HepG2 (cell line): ENCODE results near the gene GRIK4. TPM values are rescaled to one million over a fixed set of nuclear protein-coding genes. Genes with fewer than 3 reads are reported as not detected.

ENCODE experiments used
- ATAC-seq: fragments of 200-7000 bp; cut with Tn5 transposase; 3 replicates; pipeline ENCODE4 v1.9.1; 2020; ENCODE audit warnings: mild to moderate bottlenecking, moderate library complexity
- BruUV-seq: library from RNA; stranded (reverse); fragments of 400-500 nt; replicated peaks from 2 replicates; lab custom pipeline; 2021; lab: Mats Ljungman, UMichigan
- CTCF ChIA-PET: fragments of 300-600 bp; formaldehyde crosslinking; extraction: SDS; loops from one replicate; lab custom pipeline; 2021; ENCODE audit warnings: low total read pairs, inconsistent platforms, low intra/inter-chr PET ratio; lab: Yijun Ruan, JAX
- POLR2A ChIA-PET: fragments of 350-600 bp; sonication (Branson Sonifier 250); formaldehyde crosslinking; loops from one replicate; lab custom pipeline; 2020; ENCODE audit warnings: antibody characterized with exemption, inconsistent platforms; lab: Yijun Ruan, JAX
- DNase-seq: peaks from one replicate; pipeline ENCODE4 v3.0.0-alpha.2; 2015; ENCODE audit warnings: low spot score
- FAIRE-seq: peaks from 3 replicates; lab custom pipeline; 2011; peaks lifted over from hg19 to GRCh38; lab: Jason Lieb, UNC
- H2AFZ ChIP-seq: one replicate; pipeline ENCODE4 v1.6.1; 2011; ENCODE audit warnings: low read length, inconsistent platforms
- H3K27ac ChIP-seq: fragments of 300-600 bp; 3 replicates; pipeline ENCODE4 v1.8.0; 2011; ENCODE audit warnings: mixed run types, mild to moderate bottlenecking, mixed read lengths, low read length, inconsistent platforms; ENCODE audit not compliant: insufficient read depth; ENCODE audit errors: extremely low read length
- H3K27me3 ChIP-seq, 2 experiments: fragments of 200-600 bp in 1 of 2; 2 replicates in 1 of 2; 3 replicates in 1 of 2; pipeline versions ENCODE4 v1.6.0 to v1.8.0; 2011; ENCODE audit warnings: low read length in 2 of 2, mild to moderate bottlenecking in 2 of 2, moderate library complexity in 2 of 2, inconsistent platforms in 1 of 2; ENCODE audit not compliant: insufficient read depth in 2 of 2, control insufficient read depth in 1 of 2
- H3K36me3 ChIP-seq, 2 experiments: fragments of 200-600 bp in 1 of 2; replicated peaks in 1 of 2; 2 replicates in 1 of 2; 3 replicates in 1 of 2; pipeline versions ENCODE4 v1.5.1 to v1.8.0; 2011; ENCODE audit warnings: low read length in 2 of 2, inconsistent platforms in 1 of 2; ENCODE audit not compliant: insufficient read depth in 2 of 2, control insufficient read depth in 1 of 2
- H3K4me1 ChIP-seq: 2 replicates; pipeline ENCODE4 v1.5.1; 2012; ENCODE audit warnings: low read length, inconsistent platforms; ENCODE audit not compliant: insufficient read depth
- H3K4me2 ChIP-seq: 2 replicates; pipeline ENCODE4 v1.6.0; 2011; ENCODE audit warnings: low read depth, low read length, inconsistent platforms
- H3K4me3 ChIP-seq, 3 experiments: fragments of 200-600 bp in 1 of 3; sonication (generic), shearing (Covaris generic) in 1 of 3; replicated peaks in 1 of 3; 2 replicates each; pipeline ENCODE4 v1.5.1; 2011 to 2016; ENCODE audit warnings: low read length in 3 of 3, inconsistent platforms in 2 of 3, low read depth in 2 of 3, mild to moderate bottlenecking in 2 of 3, control low read depth in 1 of 3, mixed read lengths in 1 of 3; ENCODE audit not compliant: insufficient read depth in 1 of 3
- H3K79me2 ChIP-seq: one replicate; pipeline ENCODE4 v1.6.1; 2011; ENCODE audit warnings: low read length, inconsistent platforms; ENCODE audit not compliant: insufficient read depth
- H3K9ac ChIP-seq: 2 replicates; pipeline ENCODE4 v1.6.0; 2011; ENCODE audit warnings: mild to moderate bottlenecking, low read depth, low read length, inconsistent platforms; ENCODE audit not compliant: insufficient read depth
- H3K9me3 ChIP-seq: 2 replicates; pipeline ENCODE4 v1.5.1; 2012; ENCODE audit warnings: mild to moderate bottlenecking, low read length
- H4K20me1 ChIP-seq: 2 replicates; pipeline ENCODE4 v1.6.0; 2011; ENCODE audit warnings: inconsistent platforms, mild to moderate bottlenecking, low read length, moderate library complexity; ENCODE audit not compliant: insufficient read depth
- EHMT2 ChIP-seq: fragments of 200-600 bp; sonication (generic); IDR thresholded peaks from 2 replicates; pipeline ENCODE4 v1.7.0; 2017; ENCODE audit warnings: antibody characterized with exemption, low read depth, low read length, borderline replicate concordance
- JUNB ChIP-seq: sonication (generic); formaldehyde crosslinking; IDR thresholded peaks from 2 replicates; pipeline ENCODE4 v1.8.0; 2022; ENCODE audit warnings: missing genetic modification reagents, mild to moderate bottlenecking, borderline replicate concordance
- KDM5A ChIP-seq: fragments of 200-600 bp; sonication (generic); IDR thresholded peaks from 2 replicates; pipeline ENCODE4 v1.7.0; 2018; ENCODE audit warnings: antibody characterized with exemption, mild to moderate bottlenecking, low read length, borderline replicate concordance
- KLF6 ChIP-seq: IDR thresholded peaks from 2 replicates; pipeline ENCODE4 v1.8.0; 2016; ENCODE audit warnings: missing biosample characterization, missing genetic modification reagents
- MBD4 ChIP-seq: IDR thresholded peaks from 2 replicates; pipeline ENCODE4 v1.6.1; 2012; ENCODE audit warnings: low read length, inconsistent platforms, borderline replicate concordance
- MIER3 ChIP-seq: IDR thresholded peaks from 2 replicates; pipeline ENCODE4 v1.6.1; 2016; ENCODE audit warnings: missing compliant biosample characterization, borderline replicate concordance
- SMC3 ChIP-seq: IDR thresholded peaks from 2 replicates; pipeline ENCODE4 v1.6.1; 2011; ENCODE audit warnings: low read length, improper control_type of control experiment
- SRSF9 ChIP-seq: fragments of 200-400 bp; formaldehyde crosslinking; IDR thresholded peaks from 2 replicates; pipeline ENCODE4 v1.6.1; 2018; ENCODE audit warnings: borderline replicate concordance, mild to moderate bottlenecking, low read depth, low read length; ENCODE audit not compliant: insufficient read depth, poor library complexity, severe bottlenecking
- STAG1 ChIP-seq: sonication (generic); formaldehyde crosslinking; IDR thresholded peaks from 2 replicates; pipeline ENCODE4 v1.4.0; 2020; ENCODE audit warnings: missing genetic modification reagents
- ZNF33B ChIP-seq: sonication (generic); formaldehyde crosslinking; IDR thresholded peaks from 2 replicates; pipeline ENCODE4 v1.5.1; 2020; ENCODE audit warnings: mild to moderate bottlenecking, missing genetic modification reagents
- ZNF619 ChIP-seq: sonication (generic); formaldehyde crosslinking; IDR thresholded peaks from 2 replicates; pipeline ENCODE4 v1.4.0; 2020; ENCODE audit warnings: mild to moderate bottlenecking, missing genetic modification reagents
- WGBS: methylation state at CpG from one replicate; pipeline ENCODE4 v1.1.6; 2017; ENCODE audit warnings: low lambda C conversion rate; 5-methylcytosine and 5-hydroxymethylcytosine counted together
- in situ Hi-C: cut with HindIII; loops from 2 replicates; pipeline ENCODE4 v1.10.0; 2017; ENCODE audit warnings: low pct_unique_long_range_greater_than_20kb; ENCODE audit not compliant: extremely low pct_ligation_motif_present
- intact Hi-C: fragments of 100-400 bp; cut with micrococcal nuclease; formaldehyde crosslinking; loops from one replicate; pipeline ENCODE4 v1.10.0; 2022; ENCODE audit not compliant: unreplicated experiment
- polyA plus RNA-seq, 8 experiments: library from polyadenylated mRNA; depleted of rRNA in 3 of 8; stranded (reverse) in 7 of 8; unstranded in 1 of 8; fragments of >200 nt; fragmentation: Illumina TruSeq in 4 of 8; extraction: Trizol in 4 of 8; gene quantifications; 2 replicates each; pipeline versions ENCODE4 v1.2.1 to v1.2.3, GENCODE V29; 2011 to 2016; ENCODE audit warnings: low read depth in 4 of 8, missing spikeins in 1 of 8, mixed read lengths in 1 of 8; ENCODE audit not compliant: insufficient read depth in 1 of 8
- total RNA-seq, 5 experiments: library from RNA; depleted of rRNA; stranded (reverse); fragments of >200 nt; fragmentation: Illumina TruSeq; extraction: Trizol; gene quantifications; 2 replicates each; pipeline ENCODE4 v1.2.3, GENCODE V29; 2016; ENCODE audit warnings: low read depth in 1 of 5

GRIK4 gene
- total and polyA plus RNA-seq, 2 of the 13 experiments (the other 11 are each of a cell fraction or from before 2014, with no cell fraction given), result 0.04 to 0.07 TPM

- Histone ChIP-seq H3K36me3 (no peaks in the 10 kb centered on the region), H3K4me2 (no peak overlapping the region), H4K20me1 (no peaks in the 10 kb centered on the region)
- in situ Hi-C loops, result no loop called here
- POLR2A ChIA-PET, result no interaction called here
- TF ChIP-seq ZNF619 (no peak), STAG1 (CRISPR knock-in tag) (peak; percentile 12; the same call in 1 of the 2 replicates), SMC3 (0 out of 2 replicates have a peak, but pooled peaks have one; percentile 3)
- TF ChIP-seq, all 625 proteins: peak for 2
- no peak overlapping the region for H3K27ac ChIP-seq
- intact Hi-C loops, result no loop called here
- no peak overlapping the region for H3K9ac ChIP-seq
- 30% methylated on average over 3 of the region's 3 CpGs for WGBS
- H3K27me3 ChIP-seq, result peaks cover 1 to 8% of the 10 kb centered on the region in 2 experiments; a peak in 1 of 5 replicates
- H3K79me2 ChIP-seq, result no peaks in the 10 kb centered on the region
- no peaks in the 10 kb centered on the region for H3K4me1 ChIP-seq
- FAIRE-seq (no peak), ATAC-seq (peak; percentile 89), DNase-seq (no peak)
- no peaks in the 10 kb centered on the region for H3K9me3 ChIP-seq
- no peak overlapping the region for H3K4me3 ChIP-seq
- CTCF ChIA-PET, result interaction anchor here (1.2 kb wide), 1 partner anchor 53 kb away, joined by 3 read pairs; no protein-coding TSS in a partner anchor
- no TSS peak for BruUV-seq
- H2AFZ ChIP-seq, result no peak overlapping the region
These were observed 121.0 kb downstream of the GRIK4 start for GRCh38 chr11:120632579-120632978.

- intact Hi-C loops, result no loop called here
- FAIRE-seq (no peak), DNase-seq (no peak), ATAC-seq (no peak)
- Histone ChIP-seq H3K4me1 (no peaks in the 10 kb centered on the region), H3K27ac (no peak overlapping the region), H3K4me3 (no peak overlapping the region), H3K79me2 (no peaks in the 10 kb centered on the region), H3K4me2 (no peak overlapping the region), H3K9ac (no peak overlapping the region), H3K27me3 (peaks cover 1 to 8% of the 10 kb centered on the region in 2 experiments; a peak in 1 of 5 replicates), H4K20me1 (no peaks in the 10 kb centered on the region), H3K36me3 (no peaks in the 10 kb centered on the region), H2AFZ (no peak overlapping the region), H3K9me3 (no peaks in the 10 kb centered on the region)
- BruUV-seq, result no TSS peak
- POLR2A ChIA-PET, result no interaction called here
- WGBS, result 61% methylated on average over 15 of the region's 15 CpGs
- CTCF ChIA-PET, result no interaction called here
- TF ChIP-seq EHMT2, result no peak
- TF ChIP-seq MBD4, result no peak
- TF ChIP-seq SRSF9, result no peak
- no peak for TF ChIP-seq JUNB (CRISPR knock-in tag)
- TF ChIP-seq MIER3, result no peak
- no peak for TF ChIP-seq KLF6
- TF ChIP-seq KDM5A, result no peak
- TF ChIP-seq ZNF33B, result no peak
- in situ Hi-C loops, result no loop called here
These were observed 122.3 kb downstream of the GRIK4 start for GRCh38 chr11:120633616-120634393.
